Activated CD8-positive, alpha-beta T cell treated with anti-CD3 and anti-CD28 coated beads for 36 hours (primary cell): ENCODE data around the gene PRKD1. TPM values are rescaled to one million over a fixed set of nuclear protein-coding genes. Genes with fewer than 3 reads are reported as not detected.
"Not testable (repeated sequence)": the region's sequence is repeated elsewhere in the genome, so short reads cannot be mapped to it uniquely, and the experiment has no call there.

Source experiments
- ATAC-seq: fragments of 200-7000 bp; cut with Tn5 transposase; one replicate; pipeline ENCODE4 v1.10.0; 2021; ENCODE audit warnings: mild to moderate bottlenecking, moderate library complexity
- CTCF ChIA-PET: fragments of 350-600 bp; sonication (Branson Sonifier 250); formaldehyde crosslinking; loops from one replicate; lab custom pipeline; 2021; ENCODE audit warnings: antibody characterized with exemption; lab: Charles Lee
- POLR2A ChIA-PET: fragments of 350-600 bp; sonication (Branson Sonifier 250); formaldehyde crosslinking; loops from one replicate; lab custom pipeline; 2021; ENCODE audit warnings: antibody characterized with exemption; lab: Charles Lee
- DNase-seq: peaks from one replicate; pipeline ENCODE4 v3.0.0-alpha.2; 2020
- H3K27ac Mint-ChIP-seq: one replicate; pipeline ENCODE4 v1.8.0; 2021; ENCODE audit warnings: mild to moderate bottlenecking, mixed read lengths
- H3K27me3 Mint-ChIP-seq: one replicate; pipeline ENCODE4 v1.8.0; 2021; ENCODE audit warnings: mixed read lengths
- H3K36me3 Mint-ChIP-seq: one replicate; pipeline ENCODE4 v1.8.0; 2021; ENCODE audit warnings: low read depth, mixed read lengths
- H3K4me1 Mint-ChIP-seq: one replicate; pipeline ENCODE4 v1.8.0; 2021; ENCODE audit warnings: low read depth, mixed read lengths
- H3K4me3 Mint-ChIP-seq: one replicate; pipeline ENCODE4 v1.8.0; 2021; ENCODE audit warnings: mild to moderate bottlenecking, moderate library complexity, mixed read lengths
- H3K9me3 Mint-ChIP-seq: one replicate; pipeline ENCODE4 v1.8.0; 2021; ENCODE audit warnings: mixed read lengths
- CTCF ChIP-seq: fragments of 200-600 bp; IDR thresholded peaks from one replicate; pipeline ENCODE4 v1.8.0; 2022; ENCODE audit warnings: antibody characterized with exemption, mild to moderate bottlenecking
- intact Hi-C: fragments of 100-400 bp; cut with micrococcal nuclease; formaldehyde crosslinking; loops from one replicate; pipeline ENCODE4 v1.10.0; 2022
- total RNA-seq, 2 experiments: library from RNA; stranded (reverse); gene quantifications; one replicate each; pipeline ENCODE4 v1.2.3, GENCODE V29; 2021

The PRKD1 gene
- total RNA-seq, 2 experiments from 2014 or later = not detected

- intact Hi-C loops = no loop called here
- Mint-ChIP-seq H3K4me1 (no peaks in the 10 kb centered on the region), H3K36me3 (no peaks in the 10 kb centered on the region), H3K27me3 (no peaks in the 10 kb centered on the region), H3K27ac (no peak overlapping the region), H3K9me3 (peaks cover 18% of the 10 kb centered on the region), H3K4me3 (no peak overlapping the region)
- CTCF ChIA-PET = no interaction called here
- TF ChIP-seq CTCF = no peak
- DNase-seq (no peak), ATAC-seq (no peak)
- POLR2A ChIA-PET = no interaction called here
Observed at GRCh38 chr14:29783556-29783955, 144.1 kb downstream of the PRKD1 start.

GRCh38 chr14:29782041-29782440, 145.6 kb downstream of the PRKD1 start:
- no peak for ATAC-seq
- TF ChIP-seq CTCF = no peak
- H3K9me3 Mint-ChIP-seq = peaks cover 29% of the 10 kb centered on the region

GRCh38 chr14:29777142-29777541, 150.5 kb downstream of the PRKD1 start:
- intact Hi-C loops, H3K4me1 Mint-ChIP-seq, CTCF ChIA-PET, ATAC-seq, H3K36me3 Mint-ChIP-seq, DNase-seq, H3K27me3 Mint-ChIP-seq, POLR2A ChIA-PET, H3K4me3 Mint-ChIP-seq, H3K27ac Mint-ChIP-seq: not testable (repeated sequence)
- peaks cover 29% of the 10 kb centered on the region for H3K9me3 Mint-ChIP-seq

More at GRCh38 chr14:29782041-29782440, 145.6 kb downstream of the PRKD1 start:
- intact Hi-C loops = no loop called here
- ChIA-PET POLR2A (no interaction called here), CTCF (no interaction called here)
- no peak for DNase-seq
- H3K36me3 Mint-ChIP-seq = no peaks in the 10 kb centered on the region
- no peak overlapping the region for H3K27ac Mint-ChIP-seq
- H3K4me3 Mint-ChIP-seq = no peak overlapping the region
- no peaks in the 10 kb centered on the region for H3K27me3 Mint-ChIP-seq
- H3K4me1 Mint-ChIP-seq = no peaks in the 10 kb centered on the region

GRCh38 chr14:29773990-29774389, 153.7 kb downstream of the PRKD1 start:
- POLR2A ChIA-PET = interaction anchor here (1.0 kb wide), 1 partner anchor 37 kb away, joined by 4 read pairs; no protein-coding TSS in a partner anchor
- intact Hi-C loops = no loop called here
- H3K27ac Mint-ChIP-seq = no peak overlapping the region
- no peak for TF ChIP-seq CTCF
- CTCF ChIA-PET = no interaction called here
- no peaks in the 10 kb centered on the region for H3K4me1 Mint-ChIP-seq
- ATAC-seq (no peak), DNase-seq (no peak)
- H3K4me3 Mint-ChIP-seq = no peak overlapping the region
- no peaks in the 10 kb centered on the region for H3K27me3 Mint-ChIP-seq
- peaks cover 23% of the 10 kb centered on the region for H3K9me3 Mint-ChIP-seq
- no peaks in the 10 kb centered on the region for H3K36me3 Mint-ChIP-seq

- Mint-ChIP-seq H3K9me3 (peaks cover 6% of the 10 kb centered on the region), H3K27me3 (no peaks in the 10 kb centered on the region), H3K27ac (no peak overlapping the region), H3K4me1 (no peaks in the 10 kb centered on the region), H3K4me3 (no peak overlapping the region), H3K36me3 (no peaks in the 10 kb centered on the region)
- ChIA-PET POLR2A (no interaction called here), CTCF (no interaction called here)
- no peak for TF ChIP-seq CTCF
- intact Hi-C loops = no loop called here
- ATAC-seq = no peak
- no peak for DNase-seq
Observed at GRCh38 chr14:29763342-29763858, 164.2 kb downstream of the PRKD1 start.
